SK-N-SH (cell line): ENCODE measurements around the gene MUC2. TPM values are rescaled to one million over a fixed set of nuclear protein-coding genes. Genes with fewer than 3 reads are reported as not detected.

Experiments used
- CTCF ChIA-PET: fragments of 300-600, 350-600 bp; formaldehyde crosslinking; extraction: SDS; loops from one replicate; lab custom pipeline; 2021; lab: Yijun Ruan, JAX
- POLR2A ChIA-PET: fragments of 350-600 bp; sonication (Branson Sonifier 250); formaldehyde crosslinking; extraction: SDS; loops from one replicate; lab custom pipeline; 2020; ENCODE audit warnings: antibody characterized with exemption, inconsistent platforms; lab: Yijun Ruan, JAX
- DNase-seq: peaks from one replicate; pipeline ENCODE4 v3.0.0; 2012
- H2AFZ ChIP-seq: fragments of 200-600 bp; sonication (generic); 2 replicates; pipeline ENCODE4 v1.8.1; 2016; ENCODE audit warnings: antibody characterized with exemption, mild to moderate bottlenecking, low read depth
- H3F3A ChIP-seq: fragments of 200-600 bp; sonication (generic); replicated peaks from 2 replicates; pipeline ENCODE3; 2016; ENCODE audit warnings: antibody characterized with exemption, mild to moderate bottlenecking; ENCODE audit not compliant: insufficient read depth
- H3K27ac ChIP-seq, 2 experiments: fragments of 200-500 bp in 1 of 2; fragments of 200-600 bp in 1 of 2; sonication (Bioruptor generic) in 1 of 2; sonication (generic), shearing (Covaris generic) in 1 of 2; 2 replicates each; pipeline versions ENCODE4 v1.5.1 to v1.6.1; 2014 to 2016; ENCODE audit warnings: low read depth in 2 of 2, inconsistent platforms in 1 of 2, low read length in 1 of 2, mild to moderate bottlenecking in 1 of 2, mixed read lengths in 1 of 2
- H3K27me3 ChIP-seq: fragments of 200-600 bp; sonication (generic), shearing (Covaris generic); 2 replicates; pipeline ENCODE4 v1.6.1; 2016; ENCODE audit warnings: mixed run types; ENCODE audit not compliant: insufficient read depth
- H3K36me3 ChIP-seq, 2 experiments: fragments of 200-500 bp in 1 of 2; fragments of 200-600 bp in 1 of 2; sonication (Bioruptor generic) in 1 of 2; sonication (generic) in 1 of 2; replicated peaks in 1 of 2; 2 replicates each; pipeline versions ENCODE3 to v1.5.1; 2014 to 2016; ENCODE audit warnings: low read length in 1 of 2, mild to moderate bottlenecking in 1 of 2; ENCODE audit not compliant: insufficient read depth in 2 of 2, control insufficient read depth in 1 of 2
- H3K4me1 ChIP-seq, 2 experiments: fragments of 200-500 bp in 1 of 2; fragments of 200-600 bp in 1 of 2; sonication (Bioruptor generic) in 1 of 2; sonication (generic), shearing (Covaris generic) in 1 of 2; 2 replicates each; pipeline versions ENCODE4 v1.5.1 to v1.6.1; 2014 to 2016; ENCODE audit warnings: low read depth in 1 of 2, low read length in 1 of 2, mixed run types in 1 of 2; ENCODE audit not compliant: insufficient read depth in 2 of 2, control insufficient read depth in 1 of 2
- H3K4me2 ChIP-seq: fragments of 200-600 bp; sonication (generic), shearing (Covaris generic); 2 replicates; pipeline ENCODE4 v1.6.1; 2017; ENCODE audit warnings: mixed run types
- H3K4me3 ChIP-seq, 2 experiments: fragments of 200-500 bp in 1 of 2; fragments of 200-600 bp in 1 of 2; sonication (Bioruptor generic) in 1 of 2; sonication (generic), shearing (Covaris generic) in 1 of 2; 2 replicates each; pipeline versions ENCODE4 v1.5.1 to v1.8.1; 2014 to 2016; ENCODE audit warnings: low read depth in 2 of 2, inconsistent platforms in 1 of 2, low read length in 1 of 2, mild to moderate bottlenecking in 1 of 2, mixed read lengths in 1 of 2, moderate library complexity in 1 of 2
- H3K79me2 ChIP-seq: fragments of 200-600 bp; sonication (generic); 2 replicates; pipeline ENCODE4 v1.8.1; 2017; ENCODE audit warnings: mild to moderate bottlenecking; ENCODE audit not compliant: insufficient read depth
- H3K9ac ChIP-seq: fragments of 200-600 bp; sonication (generic); 2 replicates; pipeline ENCODE4 v1.6.1; 2017; ENCODE audit warnings: mixed run types
- H3K9me2 ChIP-seq: fragments of 200-600 bp; sonication (generic); 2 replicates; pipeline ENCODE4 v1.6.1; 2017; ENCODE audit warnings: mixed run types
- H3K9me3 ChIP-seq: fragments of 200-600 bp; sonication (generic); 2 replicates; pipeline ENCODE4 v1.6.1; 2017; ENCODE audit warnings: mixed run types, mild to moderate bottlenecking, moderate library complexity
- H4K20me1 ChIP-seq: fragments of 200-600 bp; sonication (generic); 2 replicates; pipeline ENCODE4 v1.6.1; 2017; ENCODE audit warnings: mild to moderate bottlenecking, mixed run types; ENCODE audit not compliant: insufficient read depth
- CTCF ChIP-seq: fragments of 200-600 bp; sonication (generic); IDR thresholded peaks from 2 replicates; pipeline ENCODE4 v1.6.1; 2017; ENCODE audit warnings: antibody characterized with exemption, mild to moderate bottlenecking, moderate library complexity
- ELF1 ChIP-seq: IDR thresholded peaks from 2 replicates; pipeline ENCODE4 v1.4.0; 2012
- EP300 ChIP-seq, 2 experiments: IDR thresholded peaks; 2 replicates each; pipeline versions ENCODE4 v1.4.0 to v1.6.1; 2012; ENCODE audit warnings: borderline replicate concordance in 1 of 2, low read depth in 1 of 2, low read length in 1 of 2
- EZH2phosphoT487 ChIP-seq: fragments of 200-600 bp; sonication (generic); IDR thresholded peaks from 2 replicates; pipeline ENCODE4 v1.6.1; 2017; ENCODE audit warnings: low read depth, mixed run types, mild to moderate bottlenecking, antibody characterized with exemption, moderate library complexity, borderline replicate concordance
- FOSL2 ChIP-seq: IDR thresholded peaks from 2 replicates; pipeline ENCODE4 v1.4.0; 2012; ENCODE audit warnings: low read depth, mild to moderate bottlenecking, moderate library complexity, borderline replicate concordance
- FOXJ3 ChIP-seq: sonication (generic); formaldehyde crosslinking; IDR thresholded peaks from 2 replicates; pipeline ENCODE4 v1.5.1; 2020; ENCODE audit warnings: mild to moderate bottlenecking, missing genetic modification reagents
- IRF3 ChIP-seq: fragments of 150-350 bp; IDR thresholded peaks from 2 replicates; pipeline ENCODE4 v1.6.1; 2016; ENCODE audit warnings: mild to moderate bottlenecking, low read depth, low read length
- MEF2A ChIP-seq: IDR thresholded peaks from 2 replicates; pipeline ENCODE4 v1.4.0; 2012; ENCODE audit warnings: low read depth, borderline replicate concordance
- MXI1 ChIP-seq: IDR thresholded peaks from 2 replicates; pipeline ENCODE4 v1.6.1; 2012; ENCODE audit warnings: mild to moderate bottlenecking, low read depth, low read length, improper control_type of control experiment
- NFIC ChIP-seq: IDR thresholded peaks from 2 replicates; pipeline ENCODE4 v1.4.0; 2012; ENCODE audit warnings: borderline replicate concordance
- NRF1 ChIP-seq: IDR thresholded peaks from 2 replicates; pipeline ENCODE4 v1.6.1; 2012; ENCODE audit warnings: low read depth, mild to moderate bottlenecking, low read length
- PBX3 ChIP-seq: IDR thresholded peaks from 2 replicates; pipeline ENCODE4; 2012
- POLR2AphosphoS5 ChIP-seq: IDR thresholded peaks from 2 replicates; pipeline ENCODE4 v1.6.1; 2012; ENCODE audit warnings: low read depth, low read length
- RAD21 ChIP-seq: IDR thresholded peaks from 2 replicates; pipeline ENCODE4 v1.6.1; 2012; ENCODE audit warnings: mild to moderate bottlenecking, low read length
- REST ChIP-seq: IDR thresholded peaks from 2 replicates; pipeline ENCODE4 v1.6.1; 2012; ENCODE audit warnings: mild to moderate bottlenecking, low read depth, low read length, moderate library complexity
- RXRA ChIP-seq: IDR thresholded peaks from 2 replicates; pipeline ENCODE4 v1.4.0; 2012; ENCODE audit warnings: low read depth, mild to moderate bottlenecking, borderline replicate concordance
- TAF1 ChIP-seq: IDR thresholded peaks from 2 replicates; pipeline ENCODE4 v1.6.1; 2012; ENCODE audit warnings: low read depth, mild to moderate bottlenecking, low read length, moderate library complexity, borderline replicate concordance
- USF2 ChIP-seq: fragments of 150-350 bp; IDR thresholded peaks from 2 replicates; pipeline ENCODE4 v1.6.1; 2017; ENCODE audit warnings: antibody characterized with exemption, low read length, low read depth, borderline replicate concordance
- YY1 ChIP-seq: IDR thresholded peaks from 2 replicates; pipeline ENCODE4 v1.4.0; 2012; ENCODE audit warnings: low read depth, mild to moderate bottlenecking
- ZBTB33 ChIP-seq: IDR thresholded peaks from 2 replicates; pipeline ENCODE4 v1.4.0; 2012; ENCODE audit warnings: low read depth, borderline replicate concordance
- WGBS: methylation state at CpG from one replicate; pipeline ENCODE4 v1.1.6; 2017; ENCODE audit warnings: low lambda C conversion rate; 5-methylcytosine and 5-hydroxymethylcytosine counted together
- polyA plus RNA-seq, 3 experiments: library from polyadenylated mRNA; depleted of rRNA; stranded (reverse); fragments of >200 nt; gene quantifications; 2 replicates each; pipeline ENCODE4 v1.2.3, GENCODE V29; 2012

The MUC2 gene
- polyA plus RNA-seq, 1 of the 3 experiments (the other 2 are of a cell fraction), result not detected

GRCh38 chr11:1102221-1102971 lies 27.7 kb downstream of the MUC2 start:
- no peaks in the 10 kb centered on the region for H3K27me3 ChIP-seq
- 66% methylated on average over 17 of the region's 31 CpGs for WGBS
- no peak overlapping the region for H2AFZ ChIP-seq
- no peak for TF ChIP-seq TAF1
- no peak for TF ChIP-seq NRF1
- no peak for TF ChIP-seq NFIC
- TF ChIP-seq ELF1, result no peak
- TF ChIP-seq USF2, result no peak
- TF ChIP-seq FOSL2, result no peak
- TF ChIP-seq PBX3, result no peak
- TF ChIP-seq FOXJ3 (CRISPR knock-in tag), result no peak
- no peak for TF ChIP-seq MEF2A
- TF ChIP-seq POLR2AphosphoS5, result no peak
- TF ChIP-seq REST, result no peak
- TF ChIP-seq MXI1, result no peak
- no peak for TF ChIP-seq EZH2phosphoT487
- TF ChIP-seq RAD21, result no peak
- TF ChIP-seq ZBTB33, result no peak
- no peak for TF ChIP-seq CTCF
- no peak for TF ChIP-seq IRF3
- TF ChIP-seq YY1, result no peak
- no peak for TF ChIP-seq RXRA
- TF ChIP-seq EP300 (IDR thresholded peaks at IDR 0.05; ENCODE audit: borderline replicate concordance in 1 of 2, low read depth in 1 of 2, low read length in 1 of 2), result no peak
- no peak overlapping the region for H3K4me2 ChIP-seq
- no peaks in the 10 kb centered on the region for H3K36me3 ChIP-seq
- no peaks in the 10 kb centered on the region for H3K9me2 ChIP-seq
- no peak overlapping the region for H3K27ac ChIP-seq
- H3K9ac ChIP-seq, result no peak overlapping the region
- ChIA-PET CTCF (no interaction called here), POLR2A (no interaction called here)
- no peaks in the 10 kb centered on the region for H3K4me1 ChIP-seq
- no peak overlapping the region for H3K4me3 ChIP-seq
- no peak for DNase-seq
- H3F3A ChIP-seq, result no peaks in the 10 kb centered on the region
- no peaks in the 10 kb centered on the region for H3K9me3 ChIP-seq
- no peaks in the 10 kb centered on the region for H3K79me2 ChIP-seq
- no peaks in the 10 kb centered on the region for H4K20me1 ChIP-seq
